Suprapubic skin (tissue), 3 donors: ENCODE results near the gene SLX9.

Experiments used
- EP300 ChIP-seq: sonication (generic); formaldehyde crosslinking; IDR thresholded peaks from one replicate; pipeline ENCODE4 v1.6.1; 2017; ENCODE audit warnings: antibody characterized with exemption
- TF ChIP-seq, protein P1 (sequence below), 2 donors: fragments of 200-600 bp in 1 of 2; fragments of 450-650 bp in 1 of 2; sonication (generic) in 1 of 2; IDR thresholded peaks; one replicate each; pipeline ENCODE4 v1.5.1; 2016 to 2019; ENCODE audit warnings: antibody characterized with exemption in 2 of 2, mild to moderate bottlenecking in 1 of 2, moderate library complexity in 1 of 2

DNA sequence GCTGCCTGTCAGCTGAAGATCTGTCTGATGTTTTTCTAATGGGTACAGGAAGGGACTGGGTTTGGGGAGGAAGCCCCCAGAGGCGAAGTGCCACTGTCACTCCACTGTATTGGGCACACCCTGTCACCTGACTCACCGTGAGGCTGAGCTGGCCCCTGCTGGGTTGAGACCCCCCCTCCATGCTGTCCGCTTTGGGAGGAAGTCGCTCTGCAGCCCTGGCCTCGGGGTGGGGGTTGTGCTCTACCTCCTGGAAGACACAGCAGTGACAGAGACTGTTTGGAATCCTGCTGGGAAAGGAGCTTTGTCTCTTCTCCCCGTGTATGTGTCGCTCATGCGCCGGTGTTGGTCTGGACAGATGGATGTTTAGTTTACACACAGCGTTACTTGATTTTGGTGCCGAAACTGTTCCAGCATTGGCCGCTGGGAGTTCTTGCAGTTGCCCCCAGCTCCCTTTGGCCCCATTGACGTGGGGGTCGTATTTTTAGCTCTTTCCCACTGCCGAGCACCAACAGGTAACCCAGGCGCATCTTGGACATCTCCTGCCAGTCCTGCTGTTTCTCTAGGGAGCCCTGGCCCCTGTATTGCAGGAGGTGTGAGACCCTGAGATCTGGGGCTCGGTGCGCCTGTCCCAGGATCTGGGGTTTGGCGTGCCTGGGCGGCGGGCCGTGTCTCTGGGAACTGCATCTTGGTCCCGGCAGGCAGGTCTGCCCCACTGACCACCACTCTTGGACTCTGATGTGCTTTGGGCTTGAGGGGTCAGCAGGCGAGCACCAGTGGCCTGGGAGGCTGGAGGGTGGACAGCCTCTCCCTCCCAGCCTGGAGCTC is 30.3 kb downstream of the SLX9 start:
- TF ChIP-seq, protein P1, sequence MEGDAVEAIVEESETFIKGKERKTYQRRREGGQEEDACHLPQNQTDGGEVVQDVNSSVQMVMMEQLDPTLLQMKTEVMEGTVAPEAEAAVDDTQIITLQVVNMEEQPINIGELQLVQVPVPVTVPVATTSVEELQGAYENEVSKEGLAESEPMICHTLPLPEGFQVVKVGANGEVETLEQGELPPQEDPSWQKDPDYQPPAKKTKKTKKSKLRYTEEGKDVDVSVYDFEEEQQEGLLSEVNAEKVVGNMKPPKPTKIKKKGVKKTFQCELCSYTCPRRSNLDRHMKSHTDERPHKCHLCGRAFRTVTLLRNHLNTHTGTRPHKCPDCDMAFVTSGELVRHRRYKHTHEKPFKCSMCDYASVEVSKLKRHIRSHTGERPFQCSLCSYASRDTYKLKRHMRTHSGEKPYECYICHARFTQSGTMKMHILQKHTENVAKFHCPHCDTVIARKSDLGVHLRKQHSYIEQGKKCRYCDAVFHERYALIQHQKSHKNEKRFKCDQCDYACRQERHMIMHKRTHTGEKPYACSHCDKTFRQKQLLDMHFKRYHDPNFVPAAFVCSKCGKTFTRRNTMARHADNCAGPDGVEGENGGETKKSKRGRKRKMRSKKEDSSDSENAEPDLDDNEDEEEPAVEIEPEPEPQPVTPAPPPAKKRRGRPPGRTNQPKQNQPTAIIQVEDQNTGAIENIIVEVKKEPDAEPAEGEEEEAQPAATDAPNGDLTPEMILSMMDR (IDR thresholded peaks at IDR 0.05): no peak
- no peak for TF ChIP-seq EP300
